Stimulated activated CD8-positive, alpha-beta memory T cell treated with anti-CD3 and anti-CD28 coated beads, Interleukin-7, amount 100 ng/mL, for 48 hours (primary cell): ENCODE measurements around the gene GBP7.

Experiments used
- DNase-seq, 2 donors: peaks; one replicate each; pipeline ENCODE4 v3.0.0-alpha.2; 2020; ENCODE audit warnings: low read depth in 1 of 2; ENCODE audit errors: extremely low read depth in 1 of 2

GBP7 gene

GRCh38 chr1:89121641-89122040 lies 54.2 kb downstream of the GBP7 start:
- DNase-seq = no peak

- DNase-seq = no peak
These were observed 61.1 kb downstream of the GBP7 start for GRCh38 chr1:89114662-89115061.

DNA sequence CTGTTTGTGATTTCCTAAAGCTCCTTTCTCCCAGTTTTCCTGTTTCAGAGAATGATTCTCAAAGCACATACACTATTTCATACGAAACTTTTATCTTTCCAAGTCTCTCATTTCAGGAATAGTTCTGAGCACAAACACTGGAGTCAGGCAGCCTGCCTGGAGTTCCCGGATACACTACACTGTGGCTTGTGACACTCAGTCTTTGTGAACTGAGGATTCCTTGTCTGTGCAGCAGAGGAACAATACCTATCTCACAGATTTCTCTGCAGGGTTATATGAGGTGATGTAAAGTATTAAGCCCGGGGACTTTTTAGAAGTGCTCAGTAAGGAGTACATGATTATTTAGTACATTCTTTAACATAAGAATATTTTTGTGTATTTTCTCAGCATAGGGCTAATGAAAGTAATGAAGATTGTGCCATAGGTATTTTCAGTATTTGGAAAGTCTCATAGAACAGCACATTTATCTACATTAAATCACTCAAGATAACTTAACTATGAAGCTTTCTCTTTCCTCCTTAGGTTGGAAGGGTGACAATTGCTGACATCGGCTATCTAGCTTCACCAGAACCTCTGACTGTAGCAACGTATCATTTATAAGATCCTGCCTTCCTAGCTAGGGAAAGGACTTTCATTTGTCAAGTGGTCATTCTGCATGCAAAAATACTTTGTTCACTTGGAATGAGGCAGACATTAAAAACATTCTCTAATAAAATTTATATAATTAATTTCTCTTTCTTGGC lies 62.8 kb downstream of the GBP7 start:
- no peak for DNase-seq

GRCh38 chr1:89104687-89105086 lies 71.1 kb downstream of the GBP7 start:
- DNase-seq = no peak

GRCh38 chr1:89104147-89104546 lies 71.7 kb downstream of the GBP7 start:
- DNase-seq = no peak

DNA sequence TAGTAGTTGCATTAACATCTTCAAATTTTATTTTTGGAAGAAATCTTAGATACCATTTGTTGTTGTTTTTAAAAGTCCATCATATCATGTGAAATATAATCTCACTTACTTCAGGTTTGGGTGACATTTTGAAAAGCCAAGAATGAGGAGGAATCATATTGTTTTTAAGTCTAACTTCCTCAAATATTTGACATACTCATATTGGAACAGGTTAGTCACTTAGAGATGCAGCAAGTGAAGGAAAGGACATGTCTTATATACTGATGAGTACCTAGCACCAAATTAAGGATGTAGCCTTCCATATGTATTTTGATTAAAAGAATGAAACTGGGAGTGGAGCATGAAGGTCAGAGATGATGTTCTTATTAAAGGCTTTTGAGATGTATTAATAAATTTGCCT lies 73.8 kb downstream of the GBP7 start:
- DNase-seq = no peak

GRCh38 chr1:89100412-89100811 lies 75.4 kb downstream of the GBP7 start:
- DNase-seq = no peak

- no peak for DNase-seq
These were observed 76.9 kb downstream of the GBP7 start for GRCh38 chr1:89098857-89099256.

DNA sequence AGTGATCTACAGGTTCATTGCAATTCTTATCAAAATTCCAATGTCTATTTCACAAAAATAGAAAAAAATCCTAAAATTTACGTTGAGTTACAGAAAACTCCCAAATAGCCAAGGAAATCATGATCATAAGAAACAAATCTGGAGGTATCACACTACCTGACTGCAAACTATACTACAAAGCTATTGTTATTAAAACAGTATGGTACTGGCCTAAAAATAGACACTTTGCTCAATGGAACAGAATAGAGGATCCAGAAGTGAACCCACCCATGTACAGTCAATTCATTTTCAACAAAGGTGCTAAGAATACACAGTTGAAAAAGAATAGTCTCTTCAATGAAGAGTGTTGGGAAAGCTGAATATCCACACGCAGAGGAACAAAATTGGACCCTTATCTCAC lies 80.1 kb downstream of the GBP7 start:
- DNase-seq = no peak

DNA sequence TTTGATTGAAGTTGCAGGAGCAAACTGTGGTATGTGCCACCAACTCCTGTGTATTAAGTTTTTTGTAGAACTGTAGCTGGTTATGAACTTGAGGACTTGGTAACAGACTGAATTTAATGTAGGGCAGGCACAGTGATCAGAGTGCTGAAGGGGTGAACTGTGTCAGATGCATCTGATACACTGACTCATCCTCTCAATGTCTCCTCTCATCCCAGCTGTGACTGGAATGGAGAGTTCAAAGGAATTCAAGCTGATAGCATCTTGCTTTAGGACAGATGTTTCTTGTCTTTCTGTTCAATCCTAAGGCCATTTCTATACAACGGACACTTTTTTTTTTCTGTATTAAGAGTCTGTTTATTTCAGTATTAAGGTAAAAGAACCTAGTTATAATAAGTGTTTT lies 85.8 kb downstream of the GBP7 start:
- no peak for DNase-seq

DNA sequence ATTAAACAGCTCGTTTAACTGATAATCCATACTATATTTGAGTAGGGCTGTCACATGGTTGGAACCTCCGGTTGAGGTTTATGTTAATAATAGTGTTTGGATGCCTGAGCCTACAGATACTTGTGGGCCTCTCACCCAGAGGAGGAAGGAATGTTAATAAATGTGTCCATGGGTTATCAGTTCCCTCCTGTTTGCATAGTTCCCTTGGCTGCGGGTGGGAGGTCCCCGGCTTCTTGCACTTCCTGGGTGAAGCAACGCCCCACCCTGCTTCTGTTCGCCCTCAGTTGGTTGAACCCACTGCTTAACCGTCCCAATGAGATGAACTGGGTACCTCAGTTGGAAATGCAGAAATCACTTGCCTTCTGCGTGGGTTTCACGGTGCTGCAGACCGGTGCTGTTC lies 87.2 kb downstream of the GBP7 start:
- DNase-seq = no peak

GRCh38 chr1:89087241-89087640 lies 88.6 kb downstream of the GBP7 start:
- no peak for DNase-seq

GRCh38 chr1:89085781-89086180 lies 90.0 kb downstream of the GBP7 start:
- no peak for DNase-seq
